GM19351 (cell line): ENCODE results near the gene GPR42.
"Not testable (repeated sequence)": the region's sequence is repeated elsewhere in the genome, so short reads cannot be mapped to it uniquely, and the experiment has no call there.

Source experiments
- ATAC-seq: cut with Tn5 transposase; IDR thresholded peaks from one replicate; pipeline ENCODE4 v1.9.1; 2021; ENCODE audit warnings: mild to moderate bottlenecking, moderate library complexity; ENCODE audit not compliant: unreplicated experiment

Gene GPR42

DNA sequence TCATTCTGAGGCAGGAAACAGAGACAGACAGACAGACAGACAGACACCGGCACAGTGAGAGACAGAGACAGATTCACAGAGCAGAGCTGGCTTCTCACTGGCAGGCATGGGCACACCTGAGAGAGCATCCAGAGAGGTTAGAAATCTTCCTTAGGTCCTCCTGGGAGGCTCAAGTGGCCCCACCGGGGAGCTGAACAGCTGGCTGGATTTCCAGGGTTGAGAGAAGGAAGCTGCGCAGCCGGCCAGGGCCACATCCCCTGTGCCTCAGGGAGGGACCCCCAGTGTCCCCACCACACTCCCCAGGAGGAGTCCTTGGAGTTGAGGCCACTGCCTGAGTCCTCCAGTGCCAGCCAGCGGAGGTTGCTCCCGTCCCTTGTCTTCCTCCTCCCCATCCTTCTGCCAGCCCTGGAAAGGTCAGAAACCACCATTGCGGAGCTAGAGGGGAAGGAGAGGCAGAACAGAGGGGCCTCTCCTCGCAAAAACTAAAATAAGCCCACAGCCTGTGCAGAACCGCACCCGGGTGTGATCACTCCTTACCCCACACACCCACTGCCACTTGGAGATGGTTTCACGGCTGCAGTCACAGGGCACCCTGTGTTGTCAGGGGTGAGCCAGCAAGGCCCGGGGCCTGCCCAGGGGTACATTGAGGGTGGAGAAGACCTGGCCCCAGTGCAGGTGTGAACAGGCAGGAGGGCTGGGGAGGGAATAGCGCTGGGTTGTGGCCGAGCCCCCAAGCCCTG is 8.4 kb upstream of the GPR42 start:
- ATAC-seq, result no peak

DNA sequence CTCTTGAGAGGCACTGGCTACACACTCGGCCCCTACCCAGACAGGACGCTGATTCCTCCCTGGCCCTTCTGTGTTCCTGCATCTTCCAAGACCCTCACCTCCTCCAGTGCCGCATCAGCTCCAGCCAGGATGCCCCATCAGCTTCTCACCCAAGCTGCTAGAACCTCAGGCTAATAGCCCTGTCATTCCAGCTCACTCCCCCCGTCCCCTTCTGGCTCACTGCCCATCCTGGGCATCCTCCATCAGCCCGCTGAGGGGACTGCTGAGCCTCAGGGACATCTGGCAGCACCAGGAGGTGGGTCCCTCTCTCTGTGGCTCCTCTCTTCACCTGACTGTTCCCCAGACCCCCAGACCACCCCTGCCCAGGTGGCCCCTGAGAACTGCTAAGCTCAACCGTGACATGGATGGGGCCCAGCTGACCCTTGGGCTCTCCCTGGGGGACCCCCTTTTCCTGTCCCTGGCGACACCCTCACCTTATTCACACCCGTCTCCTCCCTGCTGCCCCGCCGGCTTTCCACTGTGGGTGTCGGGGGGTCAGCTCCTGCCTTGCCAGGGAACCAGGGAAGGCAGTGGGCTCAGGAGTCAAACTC is 7.8 kb upstream of the GPR42 start:
- no peak for ATAC-seq

DNA sequence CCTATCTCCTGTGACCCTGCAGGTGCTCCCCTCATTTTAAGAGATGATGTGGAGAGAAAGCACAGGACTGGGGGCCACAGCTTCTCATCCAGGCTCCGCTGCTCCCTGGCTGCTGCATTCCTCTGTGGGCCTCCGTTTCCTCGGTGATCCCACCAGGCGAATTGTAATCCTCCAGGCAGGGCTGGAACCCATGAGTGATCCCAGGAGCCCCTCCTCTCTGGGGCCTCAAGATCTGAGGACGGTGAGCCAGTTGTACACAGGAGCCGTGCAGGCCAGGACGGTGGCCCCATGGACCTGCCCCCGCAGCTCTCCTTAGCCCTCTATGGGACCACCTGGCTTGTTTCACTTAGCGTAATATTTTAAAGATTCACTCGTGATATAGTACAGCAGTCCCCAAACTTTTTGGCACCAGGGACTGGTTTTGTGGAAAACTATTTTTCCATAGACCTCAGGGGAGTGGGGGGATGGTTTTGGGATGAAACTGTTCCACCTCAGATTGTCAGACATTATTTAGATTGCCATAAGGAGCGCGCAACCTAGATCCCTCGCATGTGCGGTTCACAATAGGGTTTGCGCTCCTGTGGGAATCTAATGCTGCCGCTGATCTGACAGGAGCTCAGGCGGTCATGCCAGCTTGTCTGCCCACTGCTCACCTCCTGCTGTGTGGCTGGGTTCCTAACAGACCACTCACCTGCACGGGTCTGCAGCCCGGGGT is 7.0 kb upstream of the GPR42 start:
- no peak for ATAC-seq

DNA sequence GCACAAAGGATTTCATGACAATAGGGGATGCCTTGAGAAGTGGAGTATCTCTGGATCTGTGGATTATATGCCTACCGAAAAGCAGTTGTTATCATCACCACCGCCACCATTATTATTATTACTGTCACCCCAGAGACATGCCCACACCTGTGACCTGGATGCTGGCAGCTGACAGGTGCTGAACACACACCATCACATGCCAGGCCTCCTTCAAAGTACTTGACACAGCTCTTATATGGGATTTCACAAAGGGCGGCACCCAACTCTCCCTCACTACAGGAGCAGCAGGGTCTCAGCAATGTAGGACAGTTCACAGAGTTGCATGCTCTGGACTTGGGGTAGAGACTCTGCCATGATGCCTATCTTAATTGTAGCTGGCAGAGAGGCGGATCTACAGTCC is 5.6 kb upstream of the GPR42 start:
- ATAC-seq, result no peak

DNA sequence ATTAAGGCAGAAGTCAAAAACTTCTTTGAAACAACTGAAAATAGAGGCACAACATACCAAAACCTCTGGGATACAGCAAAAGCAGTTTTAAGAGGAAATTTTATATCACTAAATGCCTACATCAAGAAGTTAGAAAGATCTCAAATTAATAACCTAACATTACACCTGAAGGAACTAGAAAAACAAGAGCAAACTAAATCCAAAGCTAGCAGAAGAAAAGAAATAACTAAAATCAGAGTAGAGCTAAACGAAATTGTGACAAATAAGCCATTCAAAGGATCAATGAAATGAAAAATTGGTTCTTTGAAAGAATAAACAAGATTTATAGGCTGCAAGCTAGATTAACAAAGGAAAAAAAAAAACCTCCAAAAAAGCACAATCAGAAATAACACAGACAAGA is 2.5 kb upstream of the GPR42 start:
- no peak for ATAC-seq

DNA sequence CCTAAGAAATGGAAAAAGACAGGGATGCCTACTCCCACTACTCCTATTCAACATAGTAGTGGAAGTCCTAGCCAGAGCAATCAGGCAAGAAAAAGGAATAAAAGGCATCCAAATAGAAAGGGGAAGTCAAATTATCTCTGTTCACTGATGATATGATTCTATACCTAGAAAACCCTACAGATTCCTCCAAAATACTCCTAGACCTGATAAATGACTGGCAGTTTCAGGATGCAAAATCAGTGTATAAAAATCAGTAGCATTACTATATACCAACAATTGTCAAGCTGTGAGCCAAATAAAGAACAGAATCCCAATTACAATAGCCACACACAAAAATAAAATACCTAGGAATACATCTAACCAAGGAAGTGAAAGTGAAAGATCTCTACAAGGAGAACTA is 1.3 kb upstream of the GPR42 start:
- ATAC-seq, result no peak

DNA sequence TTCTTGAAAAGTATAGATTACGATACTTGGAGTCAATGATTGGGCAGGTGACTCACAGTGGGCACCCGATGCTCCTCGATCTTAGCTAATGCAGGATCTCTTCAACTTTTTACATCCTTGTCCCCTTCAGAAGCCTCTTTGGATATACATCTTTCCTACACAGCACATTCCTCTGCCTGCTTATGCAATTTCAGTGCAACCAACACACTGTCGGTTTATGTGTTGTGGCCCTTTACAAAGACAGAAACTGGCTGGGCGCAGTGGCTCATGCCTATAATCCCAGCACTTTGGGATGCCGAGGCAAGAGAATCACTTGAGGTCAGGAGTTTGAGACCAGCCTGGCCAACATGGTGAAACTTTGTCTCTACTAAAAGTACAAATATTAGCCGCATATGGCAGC is 2.6 kb downstream of the GPR42 start:
- ATAC-seq, result no peak

DNA sequence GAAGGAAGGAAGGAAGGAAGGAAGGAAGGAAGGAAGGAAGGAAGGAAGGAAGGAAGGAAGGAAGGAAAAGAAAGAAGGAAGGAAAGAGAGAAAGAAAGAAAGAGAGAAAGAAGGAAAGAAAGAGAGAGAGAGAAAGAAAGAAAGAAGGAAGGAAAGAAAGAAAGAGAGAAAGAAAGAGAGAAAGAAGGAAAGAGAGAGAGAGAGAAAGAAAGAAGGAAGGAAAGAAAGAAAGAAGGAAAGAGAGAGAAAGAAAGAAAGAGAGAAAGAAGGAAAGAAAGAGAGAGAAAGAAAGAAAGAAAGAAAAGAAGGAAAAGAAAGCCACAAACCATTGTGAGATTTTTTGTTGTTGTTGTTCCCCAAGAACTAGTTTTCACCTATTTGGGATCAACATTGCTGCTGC is 3.2 kb downstream of the GPR42 start:
- not testable (repeated sequence) for ATAC-seq

DNA sequence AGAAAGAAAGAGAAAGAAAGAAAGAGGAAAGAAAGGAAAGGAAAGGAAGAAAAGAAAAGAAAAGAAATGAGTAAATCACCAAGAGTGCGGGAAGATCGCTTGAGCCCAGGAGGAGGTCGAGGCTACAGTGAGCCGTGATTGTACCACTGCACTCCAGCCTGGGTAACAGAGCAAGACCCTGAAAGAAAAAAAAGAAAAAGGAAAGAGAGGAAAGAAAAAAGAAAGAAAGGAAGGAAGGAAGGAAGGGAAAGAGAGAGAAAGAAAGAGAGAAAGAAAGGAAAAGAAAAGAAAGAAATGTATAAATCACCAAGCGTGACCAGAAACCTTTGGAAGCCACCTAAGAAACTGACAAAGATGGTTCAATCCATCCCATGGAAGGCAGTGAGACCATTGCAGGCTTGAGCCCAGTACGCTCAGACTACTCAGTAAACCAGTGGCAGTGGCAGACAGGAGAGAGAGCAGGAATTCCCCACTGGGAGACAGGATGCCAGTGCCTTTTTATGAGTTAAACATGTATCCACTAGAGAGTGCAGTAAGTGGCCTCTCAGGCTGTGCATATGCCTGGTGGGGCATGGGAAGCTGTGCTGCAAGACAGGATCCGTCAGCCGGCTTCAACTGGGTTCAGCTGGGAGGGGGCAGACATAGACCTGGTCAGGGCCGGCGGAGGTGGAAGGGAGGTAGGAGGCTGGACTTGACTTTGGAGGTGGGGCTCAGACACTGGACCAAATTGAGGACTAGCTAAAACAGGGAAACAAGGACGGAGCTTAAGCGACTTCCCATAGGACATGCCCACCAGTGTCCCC is 4.8 kb downstream of the GPR42 start:
- ATAC-seq, result no peak

DNA sequence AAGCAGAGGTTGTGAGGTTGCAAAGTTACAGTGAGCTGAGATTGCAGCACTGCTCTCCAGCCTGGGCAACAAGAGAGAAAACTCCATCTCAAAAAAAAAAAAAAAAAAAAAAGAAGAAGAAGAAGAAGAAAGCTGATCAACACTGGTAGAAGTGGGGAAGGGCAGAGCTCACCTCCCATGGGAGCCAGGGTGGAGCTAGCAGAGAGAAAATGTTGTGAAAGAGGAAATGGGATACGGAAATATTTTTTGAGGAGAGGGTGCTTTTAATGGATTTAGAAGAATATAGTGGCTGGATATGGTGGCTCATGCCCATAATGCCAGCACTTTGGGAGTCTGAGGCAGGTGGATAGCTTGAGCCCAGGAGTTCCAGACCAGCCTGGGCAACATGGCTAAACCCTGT is 6.8 kb downstream of the GPR42 start:
- no peak for ATAC-seq

DNA sequence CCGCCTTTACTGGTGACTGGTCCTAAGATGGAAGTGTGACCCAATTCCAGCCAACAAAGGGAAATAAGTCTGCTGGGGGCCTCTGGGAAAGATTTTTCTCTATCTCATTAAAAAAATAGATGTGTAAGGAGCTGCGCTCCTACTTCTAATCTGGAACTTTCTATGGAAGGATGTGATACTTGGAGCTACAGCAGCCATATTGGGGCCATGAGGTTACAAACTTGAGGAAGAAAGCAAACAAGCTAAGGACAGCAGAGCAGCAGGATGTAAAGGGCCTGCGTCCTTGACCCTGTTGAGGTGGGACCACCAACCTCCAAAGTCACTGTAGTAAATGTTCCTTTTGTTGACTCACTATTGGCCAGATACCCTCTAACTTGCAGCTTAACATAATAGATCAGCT is 7.5 kb downstream of the GPR42 start:
- no peak for ATAC-seq

DNA sequence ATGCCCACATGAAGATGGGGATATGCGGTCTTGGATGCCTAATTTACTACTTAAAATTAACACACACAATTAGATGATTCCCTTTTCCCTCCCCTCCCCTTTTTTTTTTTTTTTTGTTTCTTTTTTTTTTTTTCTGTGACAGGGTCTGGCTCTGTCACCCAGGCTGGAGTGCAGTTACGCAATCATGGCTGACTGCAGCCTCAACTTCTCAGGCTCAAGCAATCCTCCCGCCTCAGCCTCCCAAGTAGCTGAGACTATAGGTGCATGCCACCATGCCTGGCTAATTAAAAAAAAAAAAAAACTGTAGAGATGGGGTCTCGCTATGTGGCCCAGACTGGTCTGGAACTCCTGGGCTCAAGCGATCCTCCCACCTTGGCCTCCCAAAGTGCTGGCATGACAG is 8.7 kb downstream of the GPR42 start:
- ATAC-seq, result not testable (repeated sequence)

DNA sequence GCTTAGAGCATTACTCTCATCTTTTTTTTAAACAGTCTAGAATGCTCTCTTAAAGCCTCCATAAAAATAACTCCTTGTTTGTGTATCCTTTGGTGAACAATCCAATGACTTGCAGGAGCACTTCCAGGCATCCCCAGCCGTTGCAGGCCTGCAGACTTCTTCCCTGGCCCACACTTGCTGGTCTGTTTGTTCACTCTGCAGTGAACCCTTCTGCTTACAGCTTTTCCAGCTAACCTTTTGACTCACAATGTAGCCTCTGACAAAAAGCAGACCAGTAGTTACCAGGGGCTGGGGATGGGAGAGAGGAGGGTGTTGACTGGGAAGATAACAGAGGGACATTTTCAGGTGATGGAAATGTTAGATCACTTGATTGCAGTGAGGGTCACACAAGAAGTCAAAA is 9.1 kb downstream of the GPR42 start:
- ATAC-seq, result no peak

DNA sequence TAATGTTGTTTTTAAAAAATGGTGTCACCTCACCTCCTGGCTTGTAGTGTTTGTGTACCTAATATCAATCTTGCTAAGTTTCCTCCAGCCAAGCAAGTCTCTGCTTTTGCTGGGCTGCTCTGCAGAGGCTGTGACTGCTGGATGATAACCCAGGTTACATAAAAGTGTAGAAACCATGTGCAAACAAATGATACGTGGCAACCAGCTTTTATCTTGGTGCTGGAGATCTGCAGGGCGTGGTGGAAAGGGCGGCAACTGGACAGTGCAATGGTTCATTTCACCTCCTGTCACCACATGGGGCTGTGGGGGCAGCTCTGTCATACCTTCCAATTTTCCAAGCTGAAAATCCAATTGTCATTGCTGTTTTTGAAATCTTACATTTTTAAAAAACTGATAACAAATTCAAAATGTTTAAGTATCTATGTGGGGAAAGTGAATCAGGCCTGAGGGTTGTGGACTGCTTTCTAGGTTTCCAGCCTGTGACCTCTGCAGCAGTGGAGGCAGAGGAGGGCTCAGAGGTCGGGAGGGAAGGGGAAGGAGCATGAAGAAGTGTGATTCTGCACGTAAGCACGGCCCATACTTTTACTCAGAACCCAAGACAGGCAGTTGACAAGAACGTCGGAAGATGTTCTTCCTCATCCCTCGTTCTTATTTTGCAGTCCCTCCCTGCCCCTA is 9.7 kb downstream of the GPR42 start:
- ATAC-seq, result no peak

DNA sequence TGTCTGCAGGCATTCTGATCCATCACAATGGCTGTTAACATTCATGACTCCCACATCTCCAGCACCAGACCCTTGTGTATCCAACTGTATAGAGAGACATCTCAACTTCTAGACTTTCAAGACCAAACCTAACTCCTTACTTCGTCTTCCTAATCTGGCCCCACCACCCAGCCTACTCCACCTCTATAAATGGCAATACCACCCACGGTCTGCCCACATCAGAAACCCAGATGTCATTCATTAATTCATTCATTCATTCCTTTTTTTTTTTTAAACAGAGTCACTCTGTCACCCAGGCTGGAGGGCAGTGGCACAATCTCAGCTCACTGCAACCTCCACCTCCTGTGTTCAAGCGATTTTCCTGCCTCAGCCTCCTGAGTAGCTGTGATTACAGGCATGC is 10.4 kb downstream of the GPR42 start:
- ATAC-seq, result no peak

DNA sequence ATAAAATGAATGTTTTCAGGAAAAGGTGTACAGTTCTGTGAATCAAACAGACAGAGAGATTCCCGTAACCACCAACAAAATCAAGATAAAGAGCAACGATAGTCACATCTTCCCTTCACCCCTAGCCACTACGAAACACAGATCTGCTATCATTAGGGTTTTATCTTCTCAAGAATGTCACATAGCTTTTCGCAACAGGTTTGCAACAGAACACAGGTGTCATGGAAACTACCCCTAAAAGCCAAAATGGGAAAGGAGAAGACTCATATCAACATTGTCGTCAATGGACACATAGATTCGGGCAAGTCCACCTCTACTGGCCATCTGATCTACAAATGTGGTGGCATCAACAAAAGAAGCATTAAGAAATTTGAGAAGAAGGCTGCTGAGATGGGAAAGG is 11.1 kb downstream of the GPR42 start:
- no peak for ATAC-seq

DNA sequence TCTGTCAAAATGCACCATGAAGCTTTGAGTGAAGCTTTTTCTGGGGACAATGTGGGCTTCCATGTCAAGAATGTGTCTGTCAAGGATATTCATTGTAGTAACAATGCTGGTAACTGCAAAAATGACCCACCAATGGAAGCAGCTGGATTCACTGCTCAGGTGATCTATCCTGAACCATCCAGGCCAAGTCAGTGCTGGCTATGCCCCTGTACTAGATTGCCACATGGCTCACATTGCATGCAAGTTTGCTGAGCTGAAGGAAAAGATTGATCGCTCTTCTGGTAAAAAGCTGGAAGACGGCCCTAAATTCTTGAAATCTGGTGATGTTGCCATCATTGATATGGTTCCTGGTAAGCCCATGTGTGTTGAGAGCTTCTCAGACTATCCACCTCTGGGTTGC is 12.7 kb downstream of the GPR42 start:
- ATAC-seq, result no peak

DNA sequence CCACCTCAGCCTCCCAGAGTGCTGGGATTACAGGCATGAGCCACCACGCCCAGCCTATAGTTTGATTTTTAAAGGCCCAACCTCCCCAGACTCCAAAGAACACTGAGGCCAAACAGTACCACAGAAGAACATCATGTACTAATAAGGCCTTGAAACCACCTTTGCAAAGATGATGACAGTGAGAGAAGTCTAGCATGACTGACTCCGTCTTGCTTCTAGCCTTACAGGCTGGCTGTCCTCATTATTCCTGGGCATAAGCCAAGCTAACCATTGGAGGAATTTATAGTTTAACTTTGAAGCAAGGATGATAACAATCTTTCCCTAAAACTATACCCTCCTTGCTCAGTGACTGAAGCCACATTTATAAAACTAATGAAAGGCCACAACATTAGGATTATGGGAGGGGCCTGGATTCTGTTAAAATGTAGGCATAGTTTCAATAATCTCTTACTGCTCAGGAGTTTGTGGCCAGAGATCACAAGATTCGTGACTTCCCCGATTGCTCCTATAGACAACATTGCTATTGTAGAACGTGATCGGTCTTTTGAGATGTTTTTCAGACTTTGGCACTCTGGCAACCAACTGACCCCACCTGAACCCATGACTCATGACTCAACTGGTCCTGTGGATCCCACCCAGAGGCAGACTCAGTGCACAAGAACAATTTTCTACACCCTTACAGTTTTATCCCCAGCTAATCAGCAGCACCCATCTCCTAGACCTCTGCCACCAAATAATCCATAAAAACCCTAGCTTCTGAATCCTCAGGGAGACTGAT is 17.6 kb downstream of the GPR42 start:
- ATAC-seq, result no peak

DNA sequence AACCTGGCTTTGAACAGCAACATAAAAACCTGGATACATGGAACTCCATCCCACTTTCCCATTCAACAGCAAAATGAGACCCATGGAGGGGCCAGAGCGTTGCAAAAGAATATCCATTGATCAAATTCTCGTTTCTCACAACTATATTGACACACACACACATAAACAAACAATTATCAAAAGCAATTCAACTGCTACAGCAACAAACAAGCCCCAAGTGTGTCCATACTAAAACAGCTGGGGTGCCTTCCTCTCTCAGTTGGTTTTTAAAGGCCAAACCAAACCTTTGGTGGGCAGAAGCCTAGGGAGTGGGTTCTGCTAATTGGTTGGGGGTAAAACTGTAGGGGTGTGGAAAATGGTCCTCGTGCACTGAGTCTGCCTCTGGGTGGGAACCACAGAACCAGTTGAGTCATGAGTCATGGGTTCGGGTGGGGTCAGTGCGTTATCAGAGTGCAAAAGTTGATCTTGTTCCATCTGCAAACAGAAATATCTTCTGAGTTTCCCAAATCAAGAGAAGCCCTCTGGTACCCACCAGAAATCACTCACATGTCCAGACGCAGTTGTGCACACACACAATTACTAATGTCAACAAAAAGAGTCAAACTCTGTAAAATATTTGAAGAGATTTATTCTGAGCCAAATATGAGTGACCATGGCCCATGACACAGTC is 18.5 kb downstream of the GPR42 start:
- ATAC-seq, result no peak
